GM20000 (cell line): Measurements from ENCODE around the gene FARS2.

ENCODE experiments used
- DNase-seq: peaks from one replicate; pipeline ENCODE4 v3.0.0; 2012; ENCODE audit warnings: low spot score
- TF ChIP-seq, protein P1 (sequence below): IDR thresholded peaks from 2 replicates; pipeline ENCODE4 v1.5.1; 2012; ENCODE audit warnings: mild to moderate bottlenecking, control low read depth; ENCODE audit errors: extremely low read depth, missing control alignments

The FARS2 gene

DNA sequence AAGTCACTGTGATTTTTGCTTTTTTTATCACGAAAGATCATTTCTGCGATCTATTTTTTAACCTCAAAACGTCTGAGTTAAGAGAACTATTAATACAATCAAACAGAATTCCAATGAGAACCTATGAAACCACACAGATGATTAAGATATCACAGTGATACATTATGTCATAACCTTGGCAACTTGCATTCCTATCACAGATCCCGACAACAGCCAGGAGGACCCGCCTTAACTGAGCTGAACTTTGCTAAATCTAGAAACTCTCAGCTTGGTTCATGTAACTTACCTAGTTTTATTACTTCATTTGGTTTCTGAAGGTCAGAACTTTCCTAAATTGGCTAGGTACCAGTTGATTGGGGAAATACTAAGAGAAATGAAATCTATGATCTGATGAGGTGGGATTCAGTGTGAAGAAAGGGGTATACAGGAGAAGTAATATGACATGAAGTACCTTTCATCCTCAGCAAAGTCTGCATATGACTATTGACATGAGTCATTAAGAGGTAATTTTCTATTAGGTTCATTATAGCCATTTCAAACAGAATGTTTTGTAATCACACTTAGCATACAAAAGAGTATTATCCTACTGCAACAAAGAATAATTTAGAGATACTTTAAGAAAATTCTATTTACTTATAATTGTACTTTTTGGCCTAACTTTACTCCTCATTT lies 11.7 kb upstream of the FARS2 start:
- DNase-seq: no peak
- TF ChIP-seq, protein P1, sequence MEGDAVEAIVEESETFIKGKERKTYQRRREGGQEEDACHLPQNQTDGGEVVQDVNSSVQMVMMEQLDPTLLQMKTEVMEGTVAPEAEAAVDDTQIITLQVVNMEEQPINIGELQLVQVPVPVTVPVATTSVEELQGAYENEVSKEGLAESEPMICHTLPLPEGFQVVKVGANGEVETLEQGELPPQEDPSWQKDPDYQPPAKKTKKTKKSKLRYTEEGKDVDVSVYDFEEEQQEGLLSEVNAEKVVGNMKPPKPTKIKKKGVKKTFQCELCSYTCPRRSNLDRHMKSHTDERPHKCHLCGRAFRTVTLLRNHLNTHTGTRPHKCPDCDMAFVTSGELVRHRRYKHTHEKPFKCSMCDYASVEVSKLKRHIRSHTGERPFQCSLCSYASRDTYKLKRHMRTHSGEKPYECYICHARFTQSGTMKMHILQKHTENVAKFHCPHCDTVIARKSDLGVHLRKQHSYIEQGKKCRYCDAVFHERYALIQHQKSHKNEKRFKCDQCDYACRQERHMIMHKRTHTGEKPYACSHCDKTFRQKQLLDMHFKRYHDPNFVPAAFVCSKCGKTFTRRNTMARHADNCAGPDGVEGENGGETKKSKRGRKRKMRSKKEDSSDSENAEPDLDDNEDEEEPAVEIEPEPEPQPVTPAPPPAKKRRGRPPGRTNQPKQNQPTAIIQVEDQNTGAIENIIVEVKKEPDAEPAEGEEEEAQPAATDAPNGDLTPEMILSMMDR: no peak

DNA sequence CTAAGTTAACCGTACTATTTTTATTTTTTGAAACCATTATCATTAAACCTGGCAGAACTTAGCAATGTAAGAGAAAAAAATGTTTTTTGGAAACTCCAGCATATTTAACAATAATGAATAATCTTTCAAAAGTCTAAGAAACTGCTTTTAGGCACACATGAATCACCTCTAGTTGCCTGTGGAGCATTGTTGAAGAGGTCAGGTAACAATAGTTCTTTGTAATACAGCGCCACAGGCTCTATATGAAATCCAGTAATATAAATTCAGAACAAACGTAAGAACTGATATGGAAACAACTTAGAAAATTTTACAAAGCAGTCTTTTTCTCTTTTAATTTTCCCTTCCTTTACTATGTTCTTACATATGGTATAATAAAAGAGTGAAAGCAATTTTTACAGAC lies 10.9 kb upstream of the FARS2 start:
- TF ChIP-seq, protein P1: no peak

DNA sequence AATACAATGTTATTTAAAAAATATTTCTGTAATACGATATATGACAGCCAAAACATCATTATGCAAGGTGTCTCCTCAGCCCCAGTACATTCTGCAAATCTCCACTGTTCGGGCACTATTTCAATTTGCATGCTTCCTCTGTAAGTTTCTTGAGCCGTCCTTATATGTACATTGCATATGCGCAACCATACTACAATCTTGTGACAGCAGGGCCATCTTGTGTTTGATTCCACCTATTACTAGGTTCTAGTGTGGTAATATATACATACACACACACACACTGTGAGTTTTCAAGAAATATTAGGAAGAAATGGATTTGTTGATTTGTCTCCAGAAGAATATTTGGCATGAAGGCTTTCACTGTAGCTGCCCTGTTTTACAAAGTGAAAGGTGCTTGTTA lies 10.4 kb upstream of the FARS2 start:
- TF ChIP-seq, protein P1: no peak
- DNase-seq: no peak

More for the DNA sequence above, 10.9 kb upstream of the FARS2 start:
- no peak for DNase-seq

DNA sequence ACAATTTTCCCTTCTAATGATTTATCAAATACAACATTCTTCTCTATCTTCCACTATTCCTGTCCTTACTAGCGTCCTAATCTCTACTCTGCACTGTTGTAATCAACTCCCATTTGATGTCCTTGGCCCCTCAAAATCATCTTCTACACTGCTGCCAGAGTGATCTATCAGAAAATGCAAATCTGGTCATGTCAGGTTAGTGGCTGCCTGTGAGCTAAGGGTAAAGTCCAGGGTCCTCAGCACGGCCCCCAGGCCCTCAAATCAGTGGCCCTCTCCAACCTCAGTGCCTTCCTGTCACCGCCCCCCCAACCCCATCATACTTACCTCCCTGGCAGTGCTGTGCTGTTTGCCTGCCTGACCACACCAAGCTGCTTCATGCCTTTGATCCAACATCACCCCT lies 4.4 kb upstream of the FARS2 start:
- DNase-seq: no peak
- TF ChIP-seq, protein P1: no peak

DNA sequence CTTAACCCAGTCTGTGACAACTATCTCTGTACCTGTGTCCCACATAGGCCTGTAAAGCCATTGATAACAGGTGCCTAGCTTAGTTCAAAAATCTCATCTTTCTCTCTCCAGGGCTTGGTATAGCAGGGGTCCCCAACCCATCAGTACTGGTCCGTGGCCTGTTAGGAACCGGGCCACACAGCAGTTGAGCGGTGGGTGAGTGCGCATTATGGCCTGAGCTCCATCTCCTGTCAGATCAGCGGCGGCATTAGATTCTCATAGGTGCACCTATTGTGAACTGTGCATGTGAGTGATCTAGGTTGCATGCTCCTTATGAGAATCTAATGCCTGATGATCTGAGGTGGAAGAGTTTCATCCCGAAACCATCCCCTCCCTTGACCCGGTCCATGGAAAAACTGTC lies 3.9 kb upstream of the FARS2 start:
- DNase-seq: no peak
- TF ChIP-seq, protein P1: no peak

DNA sequence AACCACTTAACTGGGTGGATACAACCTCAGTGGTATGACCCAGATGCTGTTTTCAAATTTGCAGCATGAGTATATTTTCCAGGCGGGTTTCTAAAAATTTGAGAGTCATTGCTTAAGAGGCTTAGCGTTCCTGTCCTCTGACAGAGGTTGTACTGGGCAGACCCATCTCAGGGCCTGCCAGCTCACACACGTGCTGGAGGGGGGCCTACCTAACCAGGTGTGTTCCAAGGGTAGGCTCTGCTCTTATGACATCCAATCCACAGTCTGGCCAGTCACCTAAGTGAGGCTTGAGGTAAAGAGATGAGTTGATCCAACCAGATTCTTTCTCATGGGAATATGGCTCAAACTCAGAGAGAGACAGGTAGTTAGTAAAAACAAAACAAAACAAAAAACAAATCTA lies 1.9 kb upstream of the FARS2 start:
- DNase-seq: no peak
- TF ChIP-seq, protein P1: no peak

DNA sequence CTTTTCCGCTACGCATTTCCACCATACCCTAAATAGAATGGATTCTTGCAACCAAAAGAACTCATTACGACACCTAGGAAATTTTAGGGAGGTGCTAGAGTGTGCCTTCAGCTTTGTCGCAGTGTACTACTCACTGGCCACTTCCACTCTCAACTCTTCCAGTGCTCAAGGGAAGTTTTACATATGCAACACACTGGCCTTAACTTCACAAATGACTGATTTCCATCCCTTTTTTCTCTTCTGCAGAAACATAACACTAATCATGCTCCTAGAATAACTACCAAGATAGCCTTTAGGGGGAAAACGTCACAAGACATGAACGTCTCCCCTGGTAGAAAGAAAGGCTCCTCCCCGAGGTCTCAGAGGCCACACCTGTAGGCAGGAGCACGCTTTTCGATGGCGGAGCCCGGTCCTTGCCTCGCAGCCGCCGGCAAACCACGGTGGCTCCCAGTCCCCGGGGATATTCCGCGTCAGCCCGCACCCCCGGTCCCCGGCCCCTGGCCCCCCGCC lies 1.1 kb upstream of the FARS2 start:
- TF ChIP-seq, protein P1: no peak
- DNase-seq: peak; percentile 85
